DMS79 (cell line): ENCODE measurements around the gene SLC22A23.

ENCODE experiments used
- DNase-seq: peaks from one replicate; lab custom pipeline; 2025; lab: John Stamatoyannopoulos, UW

Gene SLC22A23

GRCh38 chr6:3222506-3223038, 234.3 kb downstream of the SLC22A23 start:
- DNase-seq, result peak; percentile 78

GRCh38 chr6:3221578-3221977, 235.3 kb downstream of the SLC22A23 start:
- DNase-seq, result no peak

GRCh38 chr6:3220366-3220765, 236.5 kb downstream of the SLC22A23 start:
- DNase-seq, result no peak
